Sigmoid colon (tissue), 7 donors: ENCODE results near the gene ZNF695. TPM values are rescaled to one million over a fixed set of nuclear protein-coding genes. Genes with fewer than 3 reads are reported as not detected.

Source experiments
- DNase-seq: peaks from one replicate; pipeline ENCODE4 v3.0.0-alpha.2; 2019
- H3K27ac ChIP-seq, 4 donors: fragments of 200-600 bp; sonication (generic); one replicate each; pipeline ENCODE4 v1.5.1; 2016 to 2019; ENCODE audit warnings: mild to moderate bottlenecking in 1 of 4
- H3K27me3 ChIP-seq, 3 donors: fragments of 200-600 bp; sonication (generic); one replicate each; pipeline ENCODE4 v1.5.1; 2019; ENCODE audit warnings: mild to moderate bottlenecking in 1 of 3
- H3K36me3 ChIP-seq, 4 donors: fragments of 200-600 bp; sonication (generic); one replicate each; pipeline ENCODE4 v1.5.1; 2016 to 2019
- H3K4me1 ChIP-seq, 4 donors: fragments of 200-600 bp; sonication (generic); one replicate each; pipeline ENCODE4 v1.5.1; 2017 to 2019
- H3K4me3 ChIP-seq, 4 donors: fragments of 200-600 bp; sonication (generic); one replicate each; pipeline ENCODE4 v1.5.1; 2017 to 2019; ENCODE audit warnings: mild to moderate bottlenecking in 2 of 4, moderate library complexity in 1 of 4
- H3K9me3 ChIP-seq, 4 donors: fragments of 200-600 bp in 3 of 4; sonication (generic) in 3 of 4; one replicate each; pipeline versions ENCODE4 v1.5.1 to v1.6.1; 2013 to 2019
- CTCF ChIP-seq, 4 experiments: fragments of 450-650 bp in 3 of 4; fragments of 200-600 bp in 1 of 4; IDR thresholded peaks; one replicate each; pipeline ENCODE4 v1.5.1; 2016 to 2019; ENCODE audit warnings: antibody characterized with exemption in 4 of 4, mild to moderate bottlenecking in 3 of 4, moderate library complexity in 2 of 4
- EP300 ChIP-seq, 4 donors: sonication (generic); formaldehyde crosslinking; IDR thresholded peaks; one replicate each; pipeline ENCODE4 v1.6.1; 2017; ENCODE audit warnings: antibody characterized with exemption in 4 of 4
- POLR2A ChIP-seq, 2 donors: fragments of 450-650 bp; IDR thresholded peaks; one replicate each; pipeline ENCODE4 v1.6.1; 2016; ENCODE audit warnings: antibody characterized with exemption in 2 of 2, mild to moderate bottlenecking in 2 of 2, moderate library complexity in 2 of 2
- POLR2AphosphoS5 ChIP-seq, 4 donors: sonication (generic); formaldehyde crosslinking; IDR thresholded peaks; one replicate each; pipeline ENCODE4 v1.6.1; 2017; ENCODE audit warnings: antibody characterized with exemption in 4 of 4
- WGBS, 2 donors: extraction: QIAGEN DNeasy Blood & Tissue Kit; methylation state at CpG; one replicate each; pipeline ENCODE4 v1.1.7; 2013; 5-methylcytosine and 5-hydroxymethylcytosine counted together
- intact Hi-C: fragments of 100-400 bp; cut with DNase I; formaldehyde crosslinking; loops from one replicate; pipeline ENCODE4 v1.15.1; 2023
- polyA plus RNA-seq, 3 donors: library from polyadenylated mRNA; stranded (reverse); fragments of 200-250 nt; gene quantifications; one replicate each; pipeline ENCODE4 v1.2.3, GENCODE V29; 2013
- total RNA-seq, 4 donors: library from RNA; depleted of rRNA; stranded (reverse); fragments of >200 nt; gene quantifications; one replicate each; pipeline ENCODE4 v1.1.0, GENCODE V29; 2016
- donor health status: healthy with polysubstance abuse.
- donor health status: Bipolar disorder and iron deficiency.
- donor health status: healthy.

Gene ZNF695
- total and polyA plus RNA-seq, 7 donors, result under 0.01 to 1.4 (median 0.65) TPM; not detected in 3

GRCh38 chr1:246959944-246960693 is 47.7 kb downstream of the ZNF695 start:
- 46 to 70% methylated on average over 1 of the region's 1 CpG for WGBS, 2 donors
- Histone ChIP-seq H3K27me3 (no peaks in the 10 kb centered on the region), H3K36me3 (no peaks in the 10 kb centered on the region), H3K4me1 (no peaks in the 10 kb centered on the region), H3K4me3 (no peak overlapping the region), H3K27ac (no peak overlapping the region), H3K9me3 (no peaks in the 10 kb centered on the region)
- no peak for TF ChIP-seq POLR2A (IDR thresholded peaks at IDR 0.05)
- TF ChIP-seq CTCF (IDR thresholded peaks at IDR 0.05), result peak in 1 of 4 experiments; percentile 8
- no peak for TF ChIP-seq POLR2AphosphoS5 (IDR thresholded peaks at IDR 0.05)
- no peak for TF ChIP-seq EP300 (IDR thresholded peaks at IDR 0.05)
- DNase-seq, result no peak
- intact Hi-C loops, result no loop called here

- peaks cover 0 to 3% (median 0%) of the 10 kb centered on the region in 4 donors for H3K4me1 ChIP-seq
- H3K27me3 ChIP-seq, result no peaks in the 10 kb centered on the region
- no peaks in the 10 kb centered on the region for H3K36me3 ChIP-seq
- intact Hi-C loops, result no loop called here
- 80 to 85% methylated on average over 4 of the region's 4 CpGs for WGBS, 2 donors
- H3K9me3 ChIP-seq, result no peaks in the 10 kb centered on the region
- TF ChIP-seq EP300 (IDR thresholded peaks at IDR 0.05) (no peak), POLR2AphosphoS5 (IDR thresholded peaks at IDR 0.05) (peak in 1 of 4 donors; percentile 41)
- no peak overlapping the region for H3K4me3 ChIP-seq
- H3K27ac ChIP-seq, result no peak overlapping the region
- no peak for DNase-seq
These were observed 53.7 kb downstream of the ZNF695 start for GRCh38 chr1:246954126-246954525.

GRCh38 chr1:246951413-246951812 is 56.4 kb downstream of the ZNF695 start:
- peaks cover 0 to 21% (median 2%) of the 10 kb centered on the region in 4 donors for H3K4me1 ChIP-seq
- WGBS, 2 donors, result 91 to 93% methylated on average over 4 of the region's 4 CpGs
- TF ChIP-seq POLR2A (IDR thresholded peaks at IDR 0.05), result no peak
- no peak for TF ChIP-seq POLR2AphosphoS5 (IDR thresholded peaks at IDR 0.05)
- TF ChIP-seq EP300 (IDR thresholded peaks at IDR 0.05), result no peak
- TF ChIP-seq CTCF (IDR thresholded peaks at IDR 0.05), result no peak
- no peak overlapping the region for H3K4me3 ChIP-seq
- H3K36me3 ChIP-seq, result no peaks in the 10 kb centered on the region
- H3K27me3 ChIP-seq, result no peaks in the 10 kb centered on the region
- no peak for DNase-seq
- no peak overlapping the region for H3K27ac ChIP-seq
- no peaks in the 10 kb centered on the region for H3K9me3 ChIP-seq
- intact Hi-C loops, result no loop called here

GRCh38 chr1:246949956-246950355 is 57.9 kb downstream of the ZNF695 start:
- H3K27ac ChIP-seq, result peak overlapping the region in 1 of 4 donors; percentile 8
- no peaks in the 10 kb centered on the region for H3K27me3 ChIP-seq
- H3K4me1 ChIP-seq, result peaks cover 0 to 21% (median 2%) of the 10 kb centered on the region in 4 donors
- no peak for DNase-seq
- H3K4me3 ChIP-seq, result no peak overlapping the region
- H3K9me3 ChIP-seq, result no peaks in the 10 kb centered on the region
- no peak for TF ChIP-seq CTCF (IDR thresholded peaks at IDR 0.05)
- TF ChIP-seq POLR2AphosphoS5 (IDR thresholded peaks at IDR 0.05), result no peak
- no peak for TF ChIP-seq POLR2A (IDR thresholded peaks at IDR 0.05)
- TF ChIP-seq EP300 (IDR thresholded peaks at IDR 0.05), result no peak
- intact Hi-C loops, result no loop called here
- no peaks in the 10 kb centered on the region for H3K36me3 ChIP-seq
- WGBS, 2 donors, result 91 to 92% methylated on average over 3 of the region's 3 CpGs

GRCh38 chr1:246947255-246947654 is 60.6 kb downstream of the ZNF695 start:
- DNase-seq, result peak; percentile 88
- H3K9me3 ChIP-seq, result no peaks in the 10 kb centered on the region
- 83 to 90% methylated on average over 7 of the region's 7 CpGs for WGBS, 2 donors
- TF ChIP-seq CTCF (IDR thresholded peaks at IDR 0.05), result no peak
- peak; percentile 36 to 77 (median 60) for TF ChIP-seq EP300 (IDR thresholded peaks at IDR 0.05)
- peak; percentile 51 to 80 (median 74) for TF ChIP-seq POLR2AphosphoS5 (IDR thresholded peaks at IDR 0.05)
- no peak overlapping the region for H3K4me3 ChIP-seq
- peak overlapping the region; percentile 55 to 71 (median 66) for H3K27ac ChIP-seq
- intact Hi-C loops, result no loop called here
- peaks cover 0 to 21% (median 2%) of the 10 kb centered on the region in 4 donors for H3K4me1 ChIP-seq
- no peaks in the 10 kb centered on the region for H3K36me3 ChIP-seq
- no peaks in the 10 kb centered on the region for H3K27me3 ChIP-seq
